ENCODE measurements around the gene GTPBP8.

DNA sequence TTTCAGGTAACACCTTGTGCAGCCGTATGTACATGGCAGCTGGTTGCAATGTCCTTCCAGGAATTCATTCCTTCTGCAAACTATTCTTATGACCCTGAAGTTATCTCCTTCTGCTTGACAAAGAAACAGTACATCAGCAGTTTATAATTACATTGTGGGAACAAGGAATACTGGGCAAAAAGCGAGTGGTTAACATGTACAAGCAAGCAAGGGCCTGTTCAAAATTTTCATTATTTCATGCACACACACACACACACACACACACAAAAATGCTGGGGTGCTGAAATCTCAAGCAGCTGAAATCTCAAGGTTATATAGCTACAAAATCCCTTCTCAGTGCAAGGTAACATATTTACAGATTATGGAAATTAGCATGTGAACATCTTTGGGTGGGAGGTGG lies 30.7 kb downstream of the GTPBP8 start:
- TF ChIP-seq, protein P1, sequence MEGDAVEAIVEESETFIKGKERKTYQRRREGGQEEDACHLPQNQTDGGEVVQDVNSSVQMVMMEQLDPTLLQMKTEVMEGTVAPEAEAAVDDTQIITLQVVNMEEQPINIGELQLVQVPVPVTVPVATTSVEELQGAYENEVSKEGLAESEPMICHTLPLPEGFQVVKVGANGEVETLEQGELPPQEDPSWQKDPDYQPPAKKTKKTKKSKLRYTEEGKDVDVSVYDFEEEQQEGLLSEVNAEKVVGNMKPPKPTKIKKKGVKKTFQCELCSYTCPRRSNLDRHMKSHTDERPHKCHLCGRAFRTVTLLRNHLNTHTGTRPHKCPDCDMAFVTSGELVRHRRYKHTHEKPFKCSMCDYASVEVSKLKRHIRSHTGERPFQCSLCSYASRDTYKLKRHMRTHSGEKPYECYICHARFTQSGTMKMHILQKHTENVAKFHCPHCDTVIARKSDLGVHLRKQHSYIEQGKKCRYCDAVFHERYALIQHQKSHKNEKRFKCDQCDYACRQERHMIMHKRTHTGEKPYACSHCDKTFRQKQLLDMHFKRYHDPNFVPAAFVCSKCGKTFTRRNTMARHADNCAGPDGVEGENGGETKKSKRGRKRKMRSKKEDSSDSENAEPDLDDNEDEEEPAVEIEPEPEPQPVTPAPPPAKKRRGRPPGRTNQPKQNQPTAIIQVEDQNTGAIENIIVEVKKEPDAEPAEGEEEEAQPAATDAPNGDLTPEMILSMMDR (IDR thresholded peaks at IDR 0.05; ENCODE audit: insufficient read depth, low read depth, low read length): no peak
- no peak for TF ChIP-seq EZH2 (IDR thresholded peaks at IDR 0.05; ENCODE audit: insufficient read depth, low read length)

Data from astrocyte (in vitro differentiated cells and primary cell).